GM19455 (cell line): ENCODE results near the gene RABEPK.
"Not testable (repeated sequence)": the region's sequence is repeated elsewhere in the genome, so short reads cannot be mapped to it uniquely, and the experiment has no call there.

Source experiments
- ATAC-seq: cut with Tn5 transposase; IDR thresholded peaks from one replicate; pipeline ENCODE4 v1.9.1; 2021; ENCODE audit not compliant: unreplicated experiment

RABEPK gene, protein sequence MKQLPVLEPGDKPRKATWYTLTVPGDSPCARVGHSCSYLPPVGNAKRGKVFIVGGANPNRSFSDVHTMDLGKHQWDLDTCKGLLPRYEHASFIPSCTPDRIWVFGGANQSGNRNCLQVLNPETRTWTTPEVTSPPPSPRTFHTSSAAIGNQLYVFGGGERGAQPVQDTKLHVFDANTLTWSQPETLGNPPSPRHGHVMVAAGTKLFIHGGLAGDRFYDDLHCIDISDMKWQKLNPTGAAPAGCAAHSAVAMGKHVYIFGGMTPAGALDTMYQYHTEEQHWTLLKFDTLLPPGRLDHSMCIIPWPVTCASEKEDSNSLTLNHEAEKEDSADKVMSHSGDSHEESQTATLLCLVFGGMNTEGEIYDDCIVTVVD

DNA sequence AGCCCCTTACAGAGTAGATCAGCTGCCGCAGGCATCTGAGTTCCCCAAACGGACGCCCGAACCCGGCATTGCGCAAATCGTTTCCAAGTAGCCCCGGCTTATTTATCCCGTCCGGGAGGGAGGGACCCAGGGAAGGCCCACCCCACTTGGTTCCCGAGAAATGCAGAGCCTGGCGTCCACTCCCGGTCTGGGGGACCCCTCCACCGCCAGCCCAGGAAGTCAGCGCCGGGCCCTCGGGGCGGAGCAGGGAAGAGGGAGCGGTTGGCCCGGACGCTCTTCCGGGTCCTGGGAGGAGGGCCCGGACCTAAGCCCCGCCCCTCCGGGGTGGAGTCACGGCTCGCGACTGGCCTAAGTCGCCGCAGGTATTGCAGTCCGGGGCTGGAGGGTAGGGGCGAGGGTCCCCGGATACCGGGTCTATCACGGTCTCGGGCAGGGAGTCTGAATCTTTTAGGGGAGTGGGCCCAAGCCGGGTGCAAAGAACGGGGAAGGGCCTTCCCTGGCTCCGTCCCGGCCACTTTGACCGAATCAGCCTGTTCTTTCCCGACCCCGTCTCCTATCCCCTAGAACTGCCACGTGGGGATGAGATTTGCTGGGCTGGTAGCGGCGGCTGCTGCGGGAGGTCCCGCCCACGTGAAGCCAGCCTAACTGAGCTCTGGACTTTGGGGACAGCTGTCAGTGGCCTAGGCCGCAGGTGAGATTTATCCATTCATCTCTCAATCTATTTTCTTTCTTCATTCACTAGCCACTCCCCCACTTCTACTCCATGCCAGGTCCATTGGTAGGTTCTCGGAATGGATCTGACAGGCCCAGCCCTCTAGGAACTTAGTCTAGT is at the start of gene RABEPK:
TSS of gene RABEPK (plus strand) at position 327 of the 832 bp plus-strand sequence. CDS start 2,472 bp downstream, outside the sequence.
- peak; percentile 96 for ATAC-seq

DNA sequence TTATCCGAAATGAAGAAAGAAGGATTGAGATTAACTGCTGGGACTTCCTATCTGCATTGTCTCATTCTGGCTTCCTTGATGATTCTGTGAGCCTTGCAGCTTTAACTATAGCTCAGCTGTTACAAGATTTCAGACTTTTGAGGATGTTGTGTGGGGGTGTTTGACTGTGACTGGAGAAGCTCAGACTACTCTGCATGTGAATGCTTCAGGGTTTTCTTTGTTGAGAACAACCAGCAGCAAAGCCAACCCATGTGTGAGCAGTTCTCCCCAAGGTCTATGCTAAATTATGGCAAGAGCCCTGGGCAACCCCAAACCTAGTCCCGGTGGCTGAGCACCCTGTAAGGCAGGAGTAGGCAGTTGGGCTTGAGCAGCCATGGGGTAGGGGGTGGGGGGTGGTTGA is 48.6 kb upstream of the RABEPK start:
- no peak for ATAC-seq

GRCh38 chr9:125153712-125154367 is 46.5 kb upstream of the RABEPK start:
- ATAC-seq = no peak

DNA sequence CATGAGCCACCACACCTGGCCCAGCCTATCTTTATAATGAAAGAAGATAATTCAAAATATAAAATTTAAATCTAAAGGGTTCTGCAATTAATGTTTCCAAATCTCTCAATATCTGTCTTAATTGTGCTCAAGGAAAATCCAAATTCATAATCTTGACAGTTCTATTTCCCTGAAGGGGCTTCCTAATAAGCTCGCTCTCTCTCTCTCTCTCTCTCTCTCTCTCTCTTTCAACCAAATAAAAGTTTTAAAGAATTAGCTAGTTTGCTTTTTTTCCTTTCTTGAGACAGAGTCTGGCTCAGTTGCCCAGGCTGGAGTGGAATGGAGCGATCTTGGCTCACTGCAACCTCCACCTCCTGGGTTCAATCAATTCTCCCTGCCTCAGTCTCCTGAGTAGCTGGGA is 43.8 kb upstream of the RABEPK start:
- ATAC-seq = no peak

GRCh38 chr9:125160750-125161149 is 39.6 kb upstream of the RABEPK start:
- ATAC-seq = no peak

GRCh38 chr9:125161284-125161918 is 38.9 kb upstream of the RABEPK start:
- no peak for ATAC-seq

DNA sequence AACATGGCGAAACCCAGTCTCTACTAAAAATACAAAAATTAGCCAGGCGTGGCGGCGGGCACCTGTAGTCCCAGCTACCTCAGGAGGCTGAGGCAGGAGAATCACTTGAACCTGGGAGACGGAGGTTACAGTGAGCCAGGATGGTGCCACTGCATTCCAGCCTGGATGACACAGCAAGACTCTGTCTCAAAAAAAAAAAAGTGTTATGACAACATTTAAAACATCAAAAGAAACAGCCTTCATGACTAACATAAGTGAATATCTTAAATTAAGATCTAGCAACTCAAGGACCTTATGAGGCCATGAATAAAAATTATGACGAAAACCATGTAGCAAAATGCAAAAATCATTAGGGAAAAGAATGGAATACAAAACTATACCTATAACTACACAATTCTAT is 37.5 kb upstream of the RABEPK start:
- not testable (repeated sequence) for ATAC-seq

GRCh38 chr9:125166762-125167161 is 33.6 kb upstream of the RABEPK start:
- ATAC-seq = no peak

DNA sequence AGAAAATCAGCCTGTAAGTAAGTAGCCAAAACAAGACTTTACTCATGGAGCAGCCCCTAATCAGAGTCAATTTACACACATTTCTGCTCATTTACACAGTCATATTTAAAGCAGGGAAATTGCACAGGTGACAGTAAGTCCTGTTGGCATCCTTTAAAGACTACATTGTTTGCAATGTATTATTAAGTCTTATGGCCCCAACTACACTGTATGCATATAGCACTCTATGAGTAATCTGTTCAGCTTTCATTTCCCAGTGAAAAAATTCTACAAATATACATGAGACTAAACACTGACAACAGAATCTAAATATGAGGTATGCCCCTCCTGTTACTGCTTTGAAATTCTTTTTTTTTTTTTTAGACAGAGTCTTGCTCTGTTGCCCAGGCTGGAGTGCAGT is 30.4 kb upstream of the RABEPK start:
- ATAC-seq = no peak

- no peak for ATAC-seq
Observed at GRCh38 chr9:125172031-125172755, 28.1 kb upstream of the RABEPK start.

GRCh38 chr9:125176636-125177035 is 23.7 kb upstream of the RABEPK start:
- ATAC-seq = no peak

DNA sequence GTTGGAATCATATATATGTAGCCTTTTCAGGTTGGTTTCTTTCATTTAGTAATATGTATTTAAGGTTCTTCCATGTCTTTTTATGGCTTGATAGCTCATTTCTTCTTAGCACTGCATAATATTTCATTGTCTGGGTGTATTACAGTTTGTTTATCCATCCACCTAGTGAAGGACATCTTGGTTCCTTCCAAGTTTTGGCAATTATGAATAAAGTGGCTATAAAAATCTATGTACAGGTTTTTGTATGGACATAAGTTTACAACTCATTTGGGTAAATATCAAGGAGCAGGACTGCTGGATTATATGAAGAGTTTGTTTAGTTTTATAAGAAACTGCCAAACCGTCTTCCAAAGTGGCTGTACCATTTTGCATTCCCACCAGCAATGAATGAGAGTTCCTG is 22.5 kb upstream of the RABEPK start:
- ATAC-seq = no peak

DNA sequence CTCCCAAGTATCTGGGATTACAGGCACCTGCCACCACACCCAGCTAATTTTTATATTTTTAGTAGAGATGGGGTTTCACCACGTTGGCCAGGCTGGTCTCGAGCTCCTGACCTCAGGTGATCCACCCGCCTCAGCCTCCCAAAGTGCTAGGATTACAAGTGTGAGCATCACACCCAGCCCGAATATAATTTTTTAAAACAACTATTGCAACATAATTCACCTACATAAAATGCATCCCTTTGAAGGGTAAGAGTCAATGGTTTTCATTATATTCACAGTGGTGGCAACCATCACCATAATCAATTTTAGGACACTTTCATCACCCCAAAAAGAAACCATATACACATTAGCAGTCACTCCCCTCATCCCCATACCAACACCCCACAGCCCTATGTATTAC is 20.6 kb upstream of the RABEPK start:
- not testable (repeated sequence) for ATAC-seq

DNA sequence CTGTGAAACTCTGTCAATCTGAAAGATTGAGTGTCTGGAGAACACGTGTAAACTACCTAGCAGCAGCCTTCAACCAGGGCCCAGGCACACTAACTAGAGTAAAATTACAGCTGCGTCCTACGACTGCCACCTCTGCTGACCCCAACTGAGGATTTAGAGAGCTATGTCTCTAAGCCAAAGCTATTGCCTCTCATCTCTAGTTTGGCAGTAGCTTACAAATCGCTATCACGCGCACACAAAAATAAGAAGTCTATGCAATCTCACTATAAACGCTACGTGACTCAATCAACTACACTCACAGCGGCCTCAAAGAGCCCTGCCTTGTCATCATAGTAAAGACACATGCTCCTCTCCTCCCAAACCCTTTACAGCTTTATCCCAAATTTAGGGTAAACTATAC is 19.5 kb upstream of the RABEPK start:
- ATAC-seq = no peak

GRCh38 chr9:125181756-125182155 is 18.6 kb upstream of the RABEPK start:
- not testable (repeated sequence) for ATAC-seq

DNA sequence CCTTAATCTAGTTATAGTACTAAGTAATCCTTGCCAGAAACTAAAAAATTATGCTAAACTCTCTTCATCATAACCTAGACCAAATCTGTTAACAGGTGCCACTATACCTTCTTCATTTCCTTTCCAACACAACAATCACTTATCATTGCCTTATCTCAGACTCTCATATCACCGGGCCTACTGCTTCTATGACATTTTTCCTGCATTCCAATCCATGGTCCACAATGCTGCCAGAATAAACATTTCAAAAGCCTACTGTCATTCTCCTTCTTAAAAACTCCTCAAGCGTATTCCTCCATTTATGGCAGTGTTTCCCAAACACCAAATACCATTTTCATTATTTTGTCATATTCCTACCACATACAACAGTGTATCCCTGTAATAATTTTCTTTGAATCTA is 17.3 kb upstream of the RABEPK start:
- no peak for ATAC-seq

- no peak for ATAC-seq
Observed at GRCh38 chr9:125183561-125183960, 16.8 kb upstream of the RABEPK start.

GRCh38 chr9:125189011-125189360 is 11.4 kb upstream of the RABEPK start:
- peak; percentile 26 for ATAC-seq

DNA sequence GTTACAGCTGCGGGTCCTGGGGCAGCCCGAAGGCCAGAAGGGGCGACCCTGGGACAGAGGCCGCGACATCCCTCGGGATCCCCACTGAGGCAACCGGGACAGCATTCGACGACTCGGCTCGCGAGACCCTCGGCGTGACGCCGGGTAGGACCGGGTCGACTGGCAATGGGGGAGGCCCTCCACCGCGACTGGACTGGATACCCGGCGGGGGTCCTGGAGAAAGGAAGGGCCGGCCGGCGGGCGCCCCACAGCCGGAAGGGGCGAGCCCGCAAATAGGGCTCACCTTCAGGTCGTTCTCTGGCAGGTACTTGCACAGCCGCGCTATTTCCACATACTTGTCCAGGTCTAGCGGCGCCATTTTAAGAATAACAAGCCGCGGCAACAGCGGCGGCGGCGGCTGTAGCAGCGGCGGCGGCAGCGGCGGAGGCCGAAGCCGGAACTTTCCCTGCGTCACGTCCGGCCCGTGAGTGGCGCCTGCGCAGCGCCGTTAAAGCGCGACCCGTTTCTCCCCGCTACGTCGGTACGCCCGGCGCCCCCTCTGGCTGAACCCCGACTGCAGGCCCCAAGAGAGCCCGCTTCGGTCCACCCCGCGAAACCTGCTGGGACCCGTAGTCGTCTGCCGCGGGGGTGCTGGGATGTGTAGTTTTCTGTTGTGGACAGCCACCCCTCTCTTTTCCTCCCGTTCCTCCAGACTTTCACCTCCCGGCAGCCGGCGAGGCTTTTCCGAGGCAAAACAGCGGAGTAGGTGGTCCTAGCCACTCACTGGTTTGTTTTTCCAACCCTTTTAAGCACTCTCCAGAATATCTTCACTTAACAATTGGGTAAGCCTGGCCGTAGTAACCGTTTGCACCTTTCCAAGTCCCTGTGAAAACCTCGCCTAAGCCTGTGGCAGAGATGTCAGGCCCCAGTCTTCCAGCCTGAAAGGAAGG is 10.7 kb upstream of the RABEPK start, which contains the start of gene PPP6C:
TSS of gene PPP6C (minus strand) at position 443 of the 929 bp plus-strand sequence. CDS start at position 358, 85 bp downstream.
- ATAC-seq = peak; percentile 96
